Esophagus muscularis mucosa (tissue), 4 donors: ENCODE results near the gene KCNMB2. TPM values are rescaled to one million over a fixed set of nuclear protein-coding genes. Genes with fewer than 3 reads are reported as not detected.

Experiments used
- DNase-seq: peaks from one replicate; pipeline ENCODE4 v3.0.0-alpha.2; 2017; ENCODE audit errors: extremely low spot score
- H3K27ac ChIP-seq, 4 donors: fragments of 200-600 bp; sonication (generic); replicated peaks in 1 of 4; 1 replicate in 3 of 4; 2 replicates in 1 of 4; pipeline ENCODE4 v1.5.1; 2016 to 2019; ENCODE audit warnings: mild to moderate bottlenecking in 1 of 4
- H3K27me3 ChIP-seq, 4 donors: fragments of 200-600 bp; sonication (generic); one replicate each; pipeline versions ENCODE4 v1.5.1 to v1.6.0; 2016 to 2019
- H3K36me3 ChIP-seq, 4 donors: fragments of 200-600 bp; sonication (generic); one replicate each; pipeline ENCODE4 v1.5.1; 2016 to 2019
- H3K4me1 ChIP-seq, 4 donors: fragments of 200-600 bp; sonication (generic); one replicate each; pipeline ENCODE4 v1.5.1; 2016 to 2019
- H3K4me3 ChIP-seq, 4 donors: fragments of 200-600 bp; sonication (generic); 1 replicate in 2 of 4; 2 replicates in 2 of 4; pipeline ENCODE4 v1.5.1; 2016 to 2019; ENCODE audit warnings: mild to moderate bottlenecking in 4 of 4, moderate library complexity in 1 of 4
- H3K9me3 ChIP-seq, 4 donors: fragments of 200-600 bp; sonication (generic); 1 replicate in 3 of 4; 2 replicates in 1 of 4; pipeline ENCODE4 v1.5.1; 2016 to 2019
- EP300 ChIP-seq: sonication (generic); formaldehyde crosslinking; IDR thresholded peaks from one replicate; pipeline ENCODE4 v1.6.1; 2017; ENCODE audit warnings: antibody characterized with exemption
- POLR2A ChIP-seq: fragments of 450-650 bp; IDR thresholded peaks from one replicate; pipeline ENCODE4 v1.6.1; 2017; ENCODE audit warnings: antibody characterized with exemption, moderate library complexity, mild to moderate bottlenecking, low read depth
- POLR2AphosphoS5 ChIP-seq, 2 donors: sonication (generic); formaldehyde crosslinking; IDR thresholded peaks; one replicate each; pipeline ENCODE4 v1.6.1; 2017; ENCODE audit warnings: antibody characterized with exemption in 2 of 2
- WGBS: methylation state at CpG from one replicate; pipeline ENCODE4 v1.1.5; 2018; 5-methylcytosine and 5-hydroxymethylcytosine counted together
- intact Hi-C: fragments of 100-400 bp; cut with DNase I; formaldehyde crosslinking; loops from one replicate; pipeline ENCODE4 v1.15.1; 2023
- total RNA-seq, 4 donors: library from RNA; depleted of rRNA; stranded (reverse); fragments of >200 nt; gene quantifications; one replicate each; pipeline versions ENCODE4 v1.1.0 to v1.2.1, GENCODE V29; 2016
- TF ChIP-seq, protein P1 (sequence below), 3 experiments: fragments of 200-600 bp in 2 of 3; fragments of 450-650 bp in 1 of 3; sonication (generic) in 2 of 3; IDR thresholded peaks; one replicate each; pipeline ENCODE4 v1.5.1; 2017 to 2019; ENCODE audit warnings: antibody characterized with exemption in 3 of 3, mild to moderate bottlenecking in 2 of 3, moderate library complexity in 1 of 3

Gene KCNMB2
- total RNA-seq, 4 donors from 2014 or later, result 0.17 to 0.40 TPM; not detected in 2

DNA sequence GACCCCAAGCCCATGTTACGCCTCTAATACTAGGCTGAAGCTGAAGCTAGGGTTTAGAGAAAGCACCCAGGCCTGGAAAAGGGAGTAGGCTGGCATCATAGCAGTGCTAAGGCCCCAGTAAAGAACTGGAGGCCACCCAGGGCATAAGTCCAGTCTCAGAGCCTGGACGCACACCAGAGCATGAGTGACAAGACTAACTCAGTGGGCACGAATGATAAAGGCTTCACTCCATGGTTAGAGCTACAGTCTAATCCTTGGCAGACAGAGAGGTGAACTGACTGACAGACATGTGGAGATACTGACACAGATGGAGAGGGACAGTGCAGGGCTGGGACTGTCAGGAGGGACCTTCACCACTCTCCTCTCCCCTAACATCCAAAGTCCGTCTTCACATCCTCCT is 139.8 kb downstream of the KCNMB2 start:
- Histone ChIP-seq H3K4me3 (no peak overlapping the region), H3K27me3 (no peaks in the 10 kb centered on the region), H3K4me1 (peaks cover 10 to 13% (median 11%) of the 10 kb centered on the region in 4 donors), H3K27ac (no peak overlapping the region), H3K9me3 (no peaks in the 10 kb centered on the region), H3K36me3 (no peaks in the 10 kb centered on the region)
- intact Hi-C loops, result no loop called here
- DNase-seq, result no peak
- TF ChIP-seq POLR2A (no peak), EP300 (no peak), POLR2AphosphoS5 (IDR thresholded peaks at IDR 0.05) (no peak)
- TF ChIP-seq, protein P1, sequence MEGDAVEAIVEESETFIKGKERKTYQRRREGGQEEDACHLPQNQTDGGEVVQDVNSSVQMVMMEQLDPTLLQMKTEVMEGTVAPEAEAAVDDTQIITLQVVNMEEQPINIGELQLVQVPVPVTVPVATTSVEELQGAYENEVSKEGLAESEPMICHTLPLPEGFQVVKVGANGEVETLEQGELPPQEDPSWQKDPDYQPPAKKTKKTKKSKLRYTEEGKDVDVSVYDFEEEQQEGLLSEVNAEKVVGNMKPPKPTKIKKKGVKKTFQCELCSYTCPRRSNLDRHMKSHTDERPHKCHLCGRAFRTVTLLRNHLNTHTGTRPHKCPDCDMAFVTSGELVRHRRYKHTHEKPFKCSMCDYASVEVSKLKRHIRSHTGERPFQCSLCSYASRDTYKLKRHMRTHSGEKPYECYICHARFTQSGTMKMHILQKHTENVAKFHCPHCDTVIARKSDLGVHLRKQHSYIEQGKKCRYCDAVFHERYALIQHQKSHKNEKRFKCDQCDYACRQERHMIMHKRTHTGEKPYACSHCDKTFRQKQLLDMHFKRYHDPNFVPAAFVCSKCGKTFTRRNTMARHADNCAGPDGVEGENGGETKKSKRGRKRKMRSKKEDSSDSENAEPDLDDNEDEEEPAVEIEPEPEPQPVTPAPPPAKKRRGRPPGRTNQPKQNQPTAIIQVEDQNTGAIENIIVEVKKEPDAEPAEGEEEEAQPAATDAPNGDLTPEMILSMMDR (IDR thresholded peaks at IDR 0.05), result no peak
- 98% methylated on average over 4 of the region's 4 CpGs for WGBS

DNA sequence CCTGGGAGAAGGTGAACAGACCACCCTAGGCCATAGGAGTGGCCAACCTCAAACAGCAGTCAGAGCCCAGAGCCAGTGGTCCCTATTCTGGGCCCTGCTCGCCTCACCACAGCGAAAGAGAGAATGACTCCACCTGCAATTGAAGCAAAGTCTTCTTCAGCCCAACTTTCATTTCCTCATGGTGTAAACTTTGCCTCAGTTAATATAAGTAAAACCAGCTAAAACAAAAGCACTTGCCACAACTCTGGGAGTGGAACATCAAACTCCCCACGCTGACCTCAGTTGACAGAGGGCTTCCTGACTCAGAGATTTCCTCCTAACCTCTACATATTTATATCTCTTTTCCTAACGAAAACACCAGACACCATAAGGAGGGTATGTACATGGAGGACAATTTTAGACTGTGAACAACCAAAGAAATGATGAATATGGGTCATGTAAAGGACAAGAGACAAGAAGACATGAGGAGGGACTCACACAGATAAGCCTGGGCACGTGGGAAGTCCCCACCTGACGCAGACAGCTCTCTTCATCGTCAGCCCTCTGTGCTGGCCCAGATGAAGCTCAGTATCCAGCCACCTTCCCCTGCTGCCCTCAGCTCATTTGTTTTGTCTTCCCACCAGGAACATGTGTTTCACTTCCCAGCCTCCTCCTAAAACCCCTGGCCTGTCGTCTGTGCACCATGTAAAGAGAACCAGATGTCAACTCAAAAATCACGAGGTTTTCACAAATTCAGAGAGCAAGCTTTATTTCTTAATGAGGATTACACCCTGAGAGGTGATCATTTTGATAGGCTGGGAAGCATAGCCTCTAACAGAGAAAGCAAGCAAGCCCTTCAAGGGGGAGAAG is 140.9 kb downstream of the KCNMB2 start:
- H3K9me3 ChIP-seq, result no peaks in the 10 kb centered on the region
- H3K27ac ChIP-seq, result no peak overlapping the region
- H3K4me1 ChIP-seq, result peaks cover under 1 to 2% (median 1%) of the 10 kb centered on the region in 4 donors
- WGBS, result 65% methylated on average over 9 of the region's 9 CpGs
- intact Hi-C loops, result no loop called here
- no peaks in the 10 kb centered on the region for H3K36me3 ChIP-seq
- H3K4me3 ChIP-seq, result no peak overlapping the region
- no peak for TF ChIP-seq POLR2AphosphoS5 (IDR thresholded peaks at IDR 0.05)
- TF ChIP-seq EP300, result no peak
- TF ChIP-seq, protein P1 (IDR thresholded peaks at IDR 0.05), result no peak
- no peak for TF ChIP-seq POLR2A
- DNase-seq, result no peak
- H3K27me3 ChIP-seq, result no peaks in the 10 kb centered on the region

DNA sequence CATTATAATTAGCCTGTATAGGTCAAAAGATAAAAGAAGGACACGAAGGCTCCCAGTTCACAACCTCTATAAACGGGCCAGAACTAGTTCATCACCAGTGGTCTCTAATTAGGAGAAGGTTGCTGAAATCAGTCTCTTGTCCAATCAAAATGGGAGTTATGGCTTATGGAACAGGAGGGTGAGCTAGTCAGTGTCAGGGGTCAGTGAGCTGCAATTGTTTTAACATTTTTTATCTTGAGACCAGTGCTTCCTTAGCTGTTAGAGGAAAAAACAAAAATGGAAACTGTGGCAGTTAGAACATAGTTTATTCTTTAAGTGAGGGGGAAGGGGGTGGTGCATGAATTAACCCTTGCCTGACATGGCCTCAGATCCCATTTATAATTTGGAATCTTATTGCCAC is 141.7 kb downstream of the KCNMB2 start:
- no peaks in the 10 kb centered on the region for H3K9me3 ChIP-seq
- no peak for DNase-seq
- no peaks in the 10 kb centered on the region for H3K27me3 ChIP-seq
- no peaks in the 10 kb centered on the region for H3K4me1 ChIP-seq
- H3K27ac ChIP-seq, result no peak overlapping the region
- no peak overlapping the region for H3K4me3 ChIP-seq
- intact Hi-C loops, result no loop called here
- H3K36me3 ChIP-seq, result no peaks in the 10 kb centered on the region
- TF ChIP-seq, protein P1 (IDR thresholded peaks at IDR 0.05), result no peak
- TF ChIP-seq POLR2A (no peak), POLR2AphosphoS5 (IDR thresholded peaks at IDR 0.05) (no peak), EP300 (no peak)
- WGBS, result 72% methylated on average over 2 of the region's 2 CpGs

DNA sequence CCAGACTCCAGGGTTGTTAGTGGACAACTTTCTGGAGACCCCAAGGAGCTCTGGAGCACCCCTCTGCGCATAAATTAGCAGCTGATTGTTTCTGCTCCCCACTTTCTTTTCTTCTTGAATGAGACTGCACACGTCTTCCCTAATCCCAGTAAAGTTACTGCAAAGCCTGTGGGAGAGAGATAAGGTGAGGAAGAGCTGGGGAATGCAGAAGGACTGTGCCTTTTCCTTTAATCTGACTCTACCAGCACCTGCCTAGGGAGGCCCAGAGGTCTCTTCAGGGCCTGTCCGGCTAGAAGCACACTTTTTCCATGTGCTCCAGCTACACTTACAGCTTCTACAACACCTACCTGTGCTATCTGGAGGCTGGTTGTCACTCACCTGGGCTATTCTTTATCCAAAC is 143.8 kb downstream of the KCNMB2 start:
- 52% methylated on average over 3 of the region's 3 CpGs for WGBS
- Histone ChIP-seq H3K27ac (no peak overlapping the region), H3K4me3 (no peak overlapping the region), H3K27me3 (no peaks in the 10 kb centered on the region), H3K9me3 (no peaks in the 10 kb centered on the region), H3K4me1 (no peaks in the 10 kb centered on the region), H3K36me3 (no peaks in the 10 kb centered on the region)
- TF ChIP-seq EP300, result no peak
- no peak for TF ChIP-seq POLR2AphosphoS5 (IDR thresholded peaks at IDR 0.05)
- TF ChIP-seq, protein P1 (IDR thresholded peaks at IDR 0.05), result no peak
- no peak for TF ChIP-seq POLR2A
- DNase-seq, result no peak
- intact Hi-C loops, result no loop called here

DNA sequence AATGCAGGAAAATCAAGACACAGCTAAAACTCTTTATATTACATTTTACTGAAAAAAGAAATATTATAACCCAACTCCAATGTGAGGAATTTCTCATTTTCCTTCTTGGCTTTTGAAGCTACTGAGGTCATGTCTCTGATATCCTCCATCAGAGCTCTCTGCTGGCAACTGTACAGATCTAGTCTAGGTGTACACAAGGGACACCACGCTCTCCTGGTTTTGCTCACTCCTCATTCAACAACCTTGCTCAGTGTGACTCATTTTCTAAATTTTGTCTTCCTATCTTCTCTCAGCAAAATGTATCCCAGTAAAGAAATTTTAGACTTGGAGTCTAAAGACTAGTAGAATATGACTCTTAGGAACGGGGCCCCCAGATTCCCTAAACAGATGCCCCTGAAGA is 144.3 kb downstream of the KCNMB2 start:
- 80% methylated on average over 2 of the region's 2 CpGs for WGBS
- Histone ChIP-seq H3K9me3 (no peaks in the 10 kb centered on the region), H3K4me1 (no peaks in the 10 kb centered on the region), H3K4me3 (no peak overlapping the region), H3K36me3 (no peaks in the 10 kb centered on the region), H3K27ac (no peak overlapping the region), H3K27me3 (no peaks in the 10 kb centered on the region)
- DNase-seq, result no peak
- TF ChIP-seq EP300 (no peak), POLR2A (no peak), POLR2AphosphoS5 (IDR thresholded peaks at IDR 0.05) (no peak)
- TF ChIP-seq, protein P1 (IDR thresholded peaks at IDR 0.05), result no peak
- intact Hi-C loops, result no loop called here
